Fibroblast of lung (primary cell): ENCODE measurements around the gene XIRP2.

Source experiments
- EZH2 ChIP-seq: IDR thresholded peaks from 2 replicates; pipeline ENCODE4 v1.5.1; 2012; ENCODE audit warnings: low read length, control low read depth, mild to moderate bottlenecking; ENCODE audit errors: missing control alignments
- TF ChIP-seq, protein P1 (sequence below), 2 donors: IDR thresholded peaks in 1 of 2; conservative IDR thresholded peaks in 1 of 2; 1 replicate in 1 of 2; 2 replicates in 1 of 2; pipeline ENCODE4 v1.5.1; 2011 to 2012; ENCODE audit warnings: low read length in 2 of 2, control low read depth in 1 of 2, inconsistent platforms in 1 of 2, low read depth in 1 of 2, mild to moderate bottlenecking in 1 of 2

DNA sequence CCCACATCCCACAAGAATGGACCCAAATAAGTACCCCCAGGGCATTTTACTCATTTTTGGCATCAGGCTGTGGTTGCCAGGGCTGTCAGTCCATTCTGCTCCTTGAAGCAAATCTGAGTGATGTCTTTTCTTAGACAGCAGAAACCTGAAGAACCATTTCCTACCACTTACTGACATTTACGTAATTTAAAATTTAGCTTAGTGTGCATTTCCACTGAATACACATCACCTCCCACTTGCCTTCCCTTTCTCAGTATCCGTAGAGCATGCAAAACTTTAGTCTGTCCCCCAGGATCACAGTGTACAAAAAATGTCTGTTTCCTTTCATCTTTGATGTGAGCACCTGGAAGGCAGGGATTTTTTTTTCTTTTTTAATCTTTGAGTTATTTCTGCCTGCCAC, 130.3 kb downstream of the XIRP2 start:
- TF ChIP-seq, protein P1, sequence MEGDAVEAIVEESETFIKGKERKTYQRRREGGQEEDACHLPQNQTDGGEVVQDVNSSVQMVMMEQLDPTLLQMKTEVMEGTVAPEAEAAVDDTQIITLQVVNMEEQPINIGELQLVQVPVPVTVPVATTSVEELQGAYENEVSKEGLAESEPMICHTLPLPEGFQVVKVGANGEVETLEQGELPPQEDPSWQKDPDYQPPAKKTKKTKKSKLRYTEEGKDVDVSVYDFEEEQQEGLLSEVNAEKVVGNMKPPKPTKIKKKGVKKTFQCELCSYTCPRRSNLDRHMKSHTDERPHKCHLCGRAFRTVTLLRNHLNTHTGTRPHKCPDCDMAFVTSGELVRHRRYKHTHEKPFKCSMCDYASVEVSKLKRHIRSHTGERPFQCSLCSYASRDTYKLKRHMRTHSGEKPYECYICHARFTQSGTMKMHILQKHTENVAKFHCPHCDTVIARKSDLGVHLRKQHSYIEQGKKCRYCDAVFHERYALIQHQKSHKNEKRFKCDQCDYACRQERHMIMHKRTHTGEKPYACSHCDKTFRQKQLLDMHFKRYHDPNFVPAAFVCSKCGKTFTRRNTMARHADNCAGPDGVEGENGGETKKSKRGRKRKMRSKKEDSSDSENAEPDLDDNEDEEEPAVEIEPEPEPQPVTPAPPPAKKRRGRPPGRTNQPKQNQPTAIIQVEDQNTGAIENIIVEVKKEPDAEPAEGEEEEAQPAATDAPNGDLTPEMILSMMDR (conservative IDR thresholded peaks at IDR 0.05 in 1 of 2, IDR thresholded peaks at IDR 0.05 in 1 of 2; ENCODE audit: low read depth in 1 of 2, low read length in 2 of 2) = no peak
- no peak for TF ChIP-seq EZH2
